SK-N-SH treated with all-trans-retinoic acid at 6 μM for 48 hours (cell line): ENCODE data around the gene HIP1.

Experiments
- ATAC-seq: fragments of 200-7000 bp; cut with Tn5 transposase; 3 replicates; pipeline ENCODE4 v1.9.1; 2020; ENCODE audit warnings: mild to moderate bottlenecking, moderate library complexity
- ARNTL ChIP-seq: fragments of 450-650 bp; formaldehyde crosslinking; IDR thresholded peaks from 2 replicates; pipeline ENCODE4 v1.5.0; 2020; ENCODE audit warnings: low read depth, mild to moderate bottlenecking, moderate library complexity, borderline replicate concordance
- BACH2 ChIP-seq: fragments of 250-450 bp; sonication (Bioruptor Pico); IDR thresholded peaks from 2 replicates; pipeline ENCODE4 v1.9.0; 2021; ENCODE audit warnings: mild to moderate bottlenecking, borderline replicate concordance
- CSDC2 ChIP-seq: fragments of 250-450 bp; sonication (Bioruptor Pico); IDR thresholded peaks from 2 replicates; pipeline ENCODE4 v1.5.0; 2020; ENCODE audit warnings: mild to moderate bottlenecking, moderate library complexity
- ESRRG ChIP-seq: fragments of 250-450 bp; sonication (Bioruptor Pico); IDR thresholded peaks from 2 replicates; pipeline ENCODE4 v1.6.1; 2021; ENCODE audit warnings: mild to moderate bottlenecking
- GLIS3 ChIP-seq: fragments of 250-450 bp; sonication (Bioruptor Pico); IDR thresholded peaks from 2 replicates; pipeline ENCODE4 v1.5.0; 2020; ENCODE audit warnings: mild to moderate bottlenecking, moderate library complexity
- OSR1 ChIP-seq: fragments of 250-450 bp; sonication (Bioruptor Pico); IDR thresholded peaks from 2 replicates; pipeline ENCODE4 v1.8.0; 2022; ENCODE audit warnings: moderate library complexity, mild to moderate bottlenecking, inconsistent platforms
- PPARA ChIP-seq: fragments of 250-450 bp; sonication (Bioruptor Pico); IDR thresholded peaks from 2 replicates; pipeline ENCODE4 v1.5.0; 2020; ENCODE audit warnings: mild to moderate bottlenecking, borderline replicate concordance
- RARB ChIP-seq: fragments of 250-450 bp; sonication (Bioruptor Pico); IDR thresholded peaks from 2 replicates; pipeline ENCODE4 v1.8.0; 2021; ENCODE audit warnings: mild to moderate bottlenecking, moderate library complexity
- SNAI2 ChIP-seq: fragments of 250-450 bp; sonication (Bioruptor Pico); IDR thresholded peaks from 2 replicates; pipeline ENCODE4 v1.5.0; 2020; ENCODE audit warnings: mild to moderate bottlenecking, moderate library complexity
- TCF4 ChIP-seq: fragments of 250-450 bp; sonication (Bioruptor Pico); IDR thresholded peaks from 2 replicates; pipeline ENCODE4 v1.8.0; 2021; ENCODE audit warnings: mild to moderate bottlenecking, moderate library complexity, borderline replicate concordance
- TOX ChIP-seq: fragments of 250-450 bp; sonication (Bioruptor Pico); IDR thresholded peaks from 2 replicates; pipeline ENCODE4 v1.8.0; 2021; ENCODE audit warnings: mild to moderate bottlenecking, moderate library complexity, borderline replicate concordance
- ZC3H10 ChIP-seq: fragments of 250-450 bp; sonication (Bioruptor Pico); IDR thresholded peaks from 2 replicates; pipeline ENCODE4 v1.5.1; 2021; ENCODE audit warnings: mild to moderate bottlenecking, moderate library complexity
- ZFP3 ChIP-seq: fragments of 250-450 bp; sonication (Bioruptor Pico); IDR thresholded peaks from 2 replicates; pipeline ENCODE4 v1.5.0; 2020; ENCODE audit warnings: mild to moderate bottlenecking, moderate library complexity
- ZFP30 ChIP-seq: fragments of 450-650 bp; formaldehyde crosslinking; IDR thresholded peaks from 2 replicates; pipeline ENCODE4 v1.5.0; 2022; ENCODE audit warnings: mild to moderate bottlenecking, moderate library complexity
- ZNF565 ChIP-seq: fragments of 450-650 bp; formaldehyde crosslinking; conservative IDR thresholded peaks from 2 replicates; pipeline ENCODE4 v1.5.0; 2020; ENCODE audit warnings: low read depth, mild to moderate bottlenecking, moderate library complexity
- ZNF70 ChIP-seq: fragments of 450-650 bp; formaldehyde crosslinking; IDR thresholded peaks from 2 replicates; pipeline ENCODE4 v1.5.0; 2020; ENCODE audit warnings: mild to moderate bottlenecking, moderate library complexity
- TF ChIP-seq, protein P1 (sequence below): fragments of 250-450 bp; sonication (Bioruptor Pico); IDR thresholded peaks from 2 replicates; pipeline ENCODE4 v1.5.0; 2020; ENCODE audit warnings: mild to moderate bottlenecking, moderate library complexity
- TF ChIP-seq, protein P2 (sequence below): fragments of 250-450 bp; sonication (Bioruptor Pico); IDR thresholded peaks from 2 replicates; pipeline ENCODE4 v1.8.0; 2021; ENCODE audit warnings: low read depth, mild to moderate bottlenecking, moderate library complexity, borderline replicate concordance
- TF ChIP-seq, protein P3 (sequence below): fragments of 250-450 bp; sonication (Bioruptor Pico); IDR thresholded peaks from 2 replicates; pipeline ENCODE4 v1.5.1; 2021; ENCODE audit warnings: mild to moderate bottlenecking, moderate library complexity
- TF ChIP-seq, protein P4 (sequence below): fragments of 250-450 bp; sonication (Bioruptor Pico); IDR thresholded peaks from 2 replicates; pipeline ENCODE4 v1.8.0; 2020; ENCODE audit warnings: mild to moderate bottlenecking, moderate library complexity, borderline replicate concordance
- TF ChIP-seq, protein P5 (sequence below): fragments of 250-450 bp; sonication (Bioruptor Pico); IDR thresholded peaks from 2 replicates; pipeline ENCODE4 v1.5.1; 2020; ENCODE audit warnings: low read depth, mild to moderate bottlenecking, moderate library complexity

HIP1 gene

DNA sequence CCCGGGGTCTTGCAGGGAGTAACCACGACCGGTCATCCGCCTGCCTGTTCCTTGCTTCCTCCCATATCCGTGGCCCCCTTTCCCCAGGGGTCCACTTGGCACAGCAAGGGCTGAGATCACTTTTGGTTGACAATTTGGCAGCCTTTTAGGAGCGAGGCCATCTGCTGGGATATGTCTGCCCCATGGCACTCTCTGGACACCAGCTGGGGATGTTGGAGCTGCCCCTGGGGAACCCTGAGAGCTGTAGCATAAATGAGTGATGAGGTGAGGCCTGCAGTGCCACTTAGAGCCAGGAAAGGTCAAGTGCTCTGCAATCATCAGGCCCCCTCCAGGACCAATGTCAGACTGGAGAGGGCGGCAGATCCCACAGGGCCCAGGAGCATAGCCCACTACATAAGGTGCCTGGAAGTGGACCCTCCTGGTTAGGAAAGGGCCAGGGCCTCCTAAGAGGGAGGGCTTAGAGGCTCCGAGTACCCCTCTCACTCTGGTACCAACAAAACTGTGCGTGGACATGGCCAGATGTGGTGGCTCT is 92.1 kb downstream of the HIP1 start (continued):
- TF ChIP-seq, protein P1, sequence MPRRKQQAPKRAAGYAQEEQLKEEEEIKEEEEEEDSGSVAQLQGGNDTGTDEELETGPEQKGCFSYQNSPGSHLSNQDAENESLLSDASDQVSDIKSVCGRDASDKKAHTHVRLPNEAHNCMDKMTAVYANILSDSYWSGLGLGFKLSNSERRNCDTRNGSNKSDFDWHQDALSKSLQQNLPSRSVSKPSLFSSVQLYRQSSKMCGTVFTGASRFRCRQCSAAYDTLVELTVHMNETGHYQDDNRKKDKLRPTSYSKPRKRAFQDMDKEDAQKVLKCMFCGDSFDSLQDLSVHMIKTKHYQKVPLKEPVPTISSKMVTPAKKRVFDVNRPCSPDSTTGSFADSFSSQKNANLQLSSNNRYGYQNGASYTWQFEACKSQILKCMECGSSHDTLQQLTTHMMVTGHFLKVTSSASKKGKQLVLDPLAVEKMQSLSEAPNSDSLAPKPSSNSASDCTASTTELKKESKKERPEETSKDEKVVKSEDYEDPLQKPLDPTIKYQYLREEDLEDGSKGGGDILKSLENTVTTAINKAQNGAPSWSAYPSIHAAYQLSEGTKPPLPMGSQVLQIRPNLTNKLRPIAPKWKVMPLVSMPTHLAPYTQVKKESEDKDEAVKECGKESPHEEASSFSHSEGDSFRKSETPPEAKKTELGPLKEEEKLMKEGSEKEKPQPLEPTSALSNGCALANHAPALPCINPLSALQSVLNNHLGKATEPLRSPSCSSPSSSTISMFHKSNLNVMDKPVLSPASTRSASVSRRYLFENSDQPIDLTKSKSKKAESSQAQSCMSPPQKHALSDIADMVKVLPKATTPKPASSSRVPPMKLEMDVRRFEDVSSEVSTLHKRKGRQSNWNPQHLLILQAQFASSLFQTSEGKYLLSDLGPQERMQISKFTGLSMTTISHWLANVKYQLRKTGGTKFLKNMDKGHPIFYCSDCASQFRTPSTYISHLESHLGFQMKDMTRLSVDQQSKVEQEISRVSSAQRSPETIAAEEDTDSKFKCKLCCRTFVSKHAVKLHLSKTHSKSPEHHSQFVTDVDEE (CRISPR knock-in tag), result no peak
- TF ChIP-seq, all 23 proteins: peak for 0

DNA sequence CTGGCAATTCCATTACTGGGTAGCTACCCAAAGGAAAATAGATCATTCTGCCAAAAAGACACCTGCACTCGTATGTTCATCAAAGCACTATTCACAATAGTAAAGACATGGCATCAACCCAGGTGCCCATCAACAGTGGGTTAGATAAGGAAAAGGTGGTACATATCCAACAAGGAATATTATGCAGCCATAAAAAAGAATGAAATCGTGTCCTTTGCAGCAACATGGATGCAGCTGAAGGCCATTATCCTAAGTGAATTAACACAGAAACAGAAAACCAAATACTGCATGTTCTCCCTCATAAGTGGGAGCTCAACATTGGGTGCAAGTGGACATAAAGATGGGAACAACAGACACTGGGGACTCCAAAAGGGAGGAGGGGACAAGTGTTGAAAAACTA is 93.2 kb downstream of the HIP1 start:
- no peak for ATAC-seq

DNA sequence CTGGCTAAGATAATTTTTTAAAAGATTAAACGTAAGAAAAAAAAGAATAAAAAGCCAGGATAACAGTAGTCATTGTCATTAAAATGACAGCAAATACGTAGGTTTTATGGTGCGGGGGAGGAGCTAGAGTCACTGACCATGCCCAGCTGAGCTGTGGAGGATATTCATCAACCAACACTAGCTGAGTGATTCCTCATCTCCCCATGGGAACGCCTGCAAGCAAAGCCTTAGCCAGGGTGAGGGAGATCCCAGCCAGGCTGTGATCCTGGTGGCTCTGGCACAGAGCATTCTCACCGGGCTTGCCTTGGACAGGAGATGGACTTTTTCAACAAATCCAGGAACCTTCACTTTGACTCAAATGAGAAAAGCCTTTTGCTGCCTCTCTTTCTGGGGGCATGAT is 94.2 kb downstream of the HIP1 start:
- no peak for ATAC-seq
- TF ChIP-seq, protein P2, sequence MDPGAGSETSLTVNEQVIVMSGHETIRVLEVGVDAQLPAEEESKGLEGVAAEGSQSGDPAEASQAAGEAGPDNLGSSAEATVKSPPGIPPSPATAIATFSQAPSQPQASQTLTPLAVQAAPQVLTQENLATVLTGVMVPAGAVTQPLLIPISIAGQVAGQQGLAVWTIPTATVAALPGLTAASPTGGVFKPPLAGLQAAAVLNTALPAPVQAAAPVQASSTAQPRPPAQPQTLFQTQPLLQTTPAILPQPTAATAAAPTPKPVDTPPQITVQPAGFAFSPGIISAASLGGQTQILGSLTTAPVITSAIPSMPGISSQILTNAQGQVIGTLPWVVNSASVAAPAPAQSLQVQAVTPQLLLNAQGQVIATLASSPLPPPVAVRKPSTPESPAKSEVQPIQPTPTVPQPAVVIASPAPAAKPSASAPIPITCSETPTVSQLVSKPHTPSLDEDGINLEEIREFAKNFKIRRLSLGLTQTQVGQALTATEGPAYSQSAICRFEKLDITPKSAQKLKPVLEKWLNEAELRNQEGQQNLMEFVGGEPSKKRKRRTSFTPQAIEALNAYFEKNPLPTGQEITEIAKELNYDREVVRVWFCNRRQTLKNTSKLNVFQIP, result no peak
- TF ChIP-seq, protein P3, sequence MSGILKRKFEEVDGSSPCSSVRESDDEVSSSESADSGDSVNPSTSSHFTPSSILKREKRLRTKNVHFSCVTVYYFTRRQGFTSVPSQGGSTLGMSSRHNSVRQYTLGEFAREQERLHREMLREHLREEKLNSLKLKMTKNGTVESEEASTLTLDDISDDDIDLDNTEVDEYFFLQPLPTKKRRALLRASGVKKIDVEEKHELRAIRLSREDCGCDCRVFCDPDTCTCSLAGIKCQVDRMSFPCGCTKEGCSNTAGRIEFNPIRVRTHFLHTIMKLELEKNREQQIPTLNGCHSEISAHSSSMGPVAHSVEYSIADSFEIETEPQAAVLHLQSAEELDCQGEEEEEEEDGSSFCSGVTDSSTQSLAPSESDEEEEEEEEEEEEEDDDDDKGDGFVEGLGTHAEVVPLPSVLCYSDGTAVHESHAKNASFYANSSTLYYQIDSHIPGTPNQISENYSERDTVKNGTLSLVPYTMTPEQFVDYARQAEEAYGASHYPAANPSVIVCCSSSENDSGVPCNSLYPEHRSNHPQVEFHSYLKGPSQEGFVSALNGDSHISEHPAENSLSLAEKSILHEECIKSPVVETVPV (CRISPR knock-in tag), result no peak
- TF ChIP-seq SNAI2 (CRISPR knock-in tag) (no peak), ESRRG (CRISPR knock-in tag) (no peak), ZNF565 (no peak), PPARA (CRISPR knock-in tag) (no peak), BACH2 (CRISPR knock-in tag) (no peak)
- TF ChIP-seq, protein P4, sequence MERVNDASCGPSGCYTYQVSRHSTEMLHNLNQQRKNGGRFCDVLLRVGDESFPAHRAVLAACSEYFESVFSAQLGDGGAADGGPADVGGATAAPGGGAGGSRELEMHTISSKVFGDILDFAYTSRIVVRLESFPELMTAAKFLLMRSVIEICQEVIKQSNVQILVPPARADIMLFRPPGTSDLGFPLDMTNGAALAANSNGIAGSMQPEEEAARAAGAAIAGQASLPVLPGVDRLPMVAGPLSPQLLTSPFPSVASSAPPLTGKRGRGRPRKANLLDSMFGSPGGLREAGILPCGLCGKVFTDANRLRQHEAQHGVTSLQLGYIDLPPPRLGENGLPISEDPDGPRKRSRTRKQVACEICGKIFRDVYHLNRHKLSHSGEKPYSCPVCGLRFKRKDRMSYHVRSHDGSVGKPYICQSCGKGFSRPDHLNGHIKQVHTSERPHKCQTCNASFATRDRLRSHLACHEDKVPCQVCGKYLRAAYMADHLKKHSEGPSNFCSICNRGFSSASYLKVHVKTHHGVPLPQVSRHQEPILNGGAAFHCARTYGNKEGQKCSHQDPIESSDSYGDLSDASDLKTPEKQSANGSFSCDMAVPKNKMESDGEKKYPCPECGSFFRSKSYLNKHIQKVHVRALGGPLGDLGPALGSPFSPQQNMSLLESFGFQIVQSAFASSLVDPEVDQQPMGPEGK (CRISPR knock-in tag), result no peak

More for the DNA sequence above, 93.2 kb downstream of the HIP1 start:
- no peak for TF ChIP-seq ZNF565
- no peak for TF ChIP-seq TCF4 (CRISPR knock-in tag)
- TF ChIP-seq BACH2 (CRISPR knock-in tag), result no peak
- TF ChIP-seq PPARA (CRISPR knock-in tag), result no peak
- no peak for TF ChIP-seq ZFP3 (CRISPR knock-in tag)
- no peak for TF ChIP-seq ARNTL
- no peak for TF ChIP-seq ZC3H10 (CRISPR knock-in tag)
- TF ChIP-seq OSR1, result no peak
- TF ChIP-seq GLIS3 (CRISPR knock-in tag), result no peak
- TF ChIP-seq, protein P5, sequence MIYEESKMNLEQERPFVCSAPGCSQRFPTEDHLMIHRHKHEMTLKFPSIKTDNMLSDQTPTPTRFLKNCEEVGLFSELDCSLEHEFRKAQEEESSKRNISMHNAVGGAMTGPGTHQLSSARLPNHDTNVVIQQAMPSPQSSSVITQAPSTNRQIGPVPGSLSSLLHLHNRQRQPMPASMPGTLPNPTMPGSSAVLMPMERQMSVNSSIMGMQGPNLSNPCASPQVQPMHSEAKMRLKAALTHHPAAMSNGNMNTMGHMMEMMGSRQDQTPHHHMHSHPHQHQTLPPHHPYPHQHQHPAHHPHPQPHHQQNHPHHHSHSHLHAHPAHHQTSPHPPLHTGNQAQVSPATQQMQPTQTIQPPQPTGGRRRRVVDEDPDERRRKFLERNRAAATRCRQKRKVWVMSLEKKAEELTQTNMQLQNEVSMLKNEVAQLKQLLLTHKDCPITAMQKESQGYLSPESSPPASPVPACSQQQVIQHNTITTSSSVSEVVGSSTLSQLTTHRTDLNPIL (CRISPR knock-in tag), result no peak
- TF ChIP-seq, protein P2, result no peak
- no peak for TF ChIP-seq ESRRG (CRISPR knock-in tag)
- no peak for TF ChIP-seq RARB
- no peak for TF ChIP-seq TOX
- no peak for TF ChIP-seq SNAI2 (CRISPR knock-in tag)
- TF ChIP-seq, protein P4 (CRISPR knock-in tag), result no peak
- TF ChIP-seq, protein P1 (CRISPR knock-in tag), result no peak
- TF ChIP-seq ZFP30 (CRISPR knock-in tag), result no peak
- no peak for TF ChIP-seq ZNF70
- no peak for TF ChIP-seq CSDC2
- TF ChIP-seq, all 23 proteins: peak for 0
